ENCODE results near the gene TYW1B.
"Not testable (repeated sequence)": the region's sequence is repeated elsewhere in the genome, so short reads cannot be mapped to it uniquely, and the experiment has no call there.

The TYW1B gene

GRCh38 chr7:72829687-72830354, 1.8 kb upstream of the TYW1B start:
- TF ChIP-seq CTCF (conservative IDR thresholded peaks at IDR 0.05; ENCODE audit: control insufficient read depth, insufficient read depth, low read depth, low read length) = peak; percentile 28
- peak overlapping the region; percentile 62 for H3K4me3 ChIP-seq (ENCODE audit: control insufficient read depth, low read depth, low read length)
- peak; percentile 78 for DNase-seq (ENCODE audit: low read depth)

GRCh38 chr7:72829291-72829686, 1.3 kb upstream of the TYW1B start:
- H3K4me3 ChIP-seq (ENCODE audit: control insufficient read depth, low read depth, low read length) = peak overlapping the region; percentile 62
- DNase-seq (ENCODE audit: low read depth) = peak; percentile 98

- not testable (repeated sequence) for H3K4me3 ChIP-seq (ENCODE audit: control insufficient read depth, low read depth, low read length)
- DNase-seq (ENCODE audit: low read depth) = peak; percentile 65
Observed at GRCh38 chr7:72823765-72824732, 4.0 kb downstream of the TYW1B start.

GRCh38 chr7:72822497-72822896, 5.5 kb downstream of the TYW1B start:
- not testable (repeated sequence) for H3K4me3 ChIP-seq (ENCODE audit: control insufficient read depth, low read depth, low read length); DNase-seq (ENCODE audit: low read depth)

GRCh38 chr7:72818663-72819361, 9.2 kb downstream of the TYW1B start:
- not testable (repeated sequence) for DNase-seq (ENCODE audit: low read depth); H3K4me3 ChIP-seq (ENCODE audit: control insufficient read depth, low read depth, low read length)

GRCh38 chr7:72817661-72818060, 10.3 kb downstream of the TYW1B start:
- not testable (repeated sequence) for DNase-seq (ENCODE audit: low read depth); H3K4me3 ChIP-seq (ENCODE audit: control insufficient read depth, low read depth, low read length)

- not testable (repeated sequence) for H3K4me3 ChIP-seq (ENCODE audit: control insufficient read depth, low read depth, low read length); DNase-seq (ENCODE audit: low read depth)
Observed at GRCh38 chr7:72816370-72817157, 11.4 kb downstream of the TYW1B start.

- not testable (repeated sequence) for DNase-seq (ENCODE audit: low read depth); H3K4me3 ChIP-seq (ENCODE audit: control insufficient read depth, low read depth, low read length)
Observed at GRCh38 chr7:72810437-72810836, 17.6 kb downstream of the TYW1B start.

GRCh38 chr7:72808511-72808910, 19.5 kb downstream of the TYW1B start:
- not testable (repeated sequence) for H3K4me3 ChIP-seq (ENCODE audit: control insufficient read depth, low read depth, low read length); DNase-seq (ENCODE audit: low read depth)

GRCh38 chr7:72806851-72807250, 21.1 kb downstream of the TYW1B start:
- DNase-seq (ENCODE audit: low read depth); H3K4me3 ChIP-seq (ENCODE audit: control insufficient read depth, low read depth, low read length): not testable (repeated sequence)

GRCh38 chr7:72805526-72806494, 22.2 kb downstream of the TYW1B start:
- DNase-seq (ENCODE audit: low read depth) = peak; percentile 47

GRCh38 chr7:72803778-72804177, 24.2 kb downstream of the TYW1B start:
- DNase-seq (ENCODE audit: low read depth) = not testable (repeated sequence)

More at GRCh38 chr7:72805526-72806494, 22.2 kb downstream of the TYW1B start:
- H3K4me3 ChIP-seq (ENCODE audit: control insufficient read depth, low read depth, low read length) = no peak overlapping the region
- TF ChIP-seq CTCF (conservative IDR thresholded peaks at IDR 0.05; ENCODE audit: control insufficient read depth, insufficient read depth, low read depth, low read length) = no peak

GRCh38 chr7:72801564-72801963, 26.4 kb downstream of the TYW1B start:
- H3K4me3 ChIP-seq (ENCODE audit: control insufficient read depth, low read depth, low read length) = not testable (repeated sequence)
- peak; percentile 28 for DNase-seq (ENCODE audit: low read depth)

More at GRCh38 chr7:72803778-72804177, 24.2 kb downstream of the TYW1B start:
- H3K4me3 ChIP-seq (ENCODE audit: control insufficient read depth, low read depth, low read length) = not testable (repeated sequence)

- H3K4me3 ChIP-seq (ENCODE audit: control insufficient read depth, low read depth, low read length); DNase-seq (ENCODE audit: low read depth): not testable (repeated sequence)
Observed at GRCh38 chr7:72795401-72795800, 32.6 kb downstream of the TYW1B start.

All from fibroblast of mammary gland (primary cell).